ENCODE measurements around the gene NR2E3. TPM values are rescaled to one million over a fixed set of nuclear protein-coding genes. Genes with fewer than 3 reads are reported as not detected.
"Not testable (repeated sequence)": the region's sequence is repeated elsewhere in the genome, so short reads cannot be mapped to it uniquely, and the experiment has no call there.

NR2E3 gene

DNA sequence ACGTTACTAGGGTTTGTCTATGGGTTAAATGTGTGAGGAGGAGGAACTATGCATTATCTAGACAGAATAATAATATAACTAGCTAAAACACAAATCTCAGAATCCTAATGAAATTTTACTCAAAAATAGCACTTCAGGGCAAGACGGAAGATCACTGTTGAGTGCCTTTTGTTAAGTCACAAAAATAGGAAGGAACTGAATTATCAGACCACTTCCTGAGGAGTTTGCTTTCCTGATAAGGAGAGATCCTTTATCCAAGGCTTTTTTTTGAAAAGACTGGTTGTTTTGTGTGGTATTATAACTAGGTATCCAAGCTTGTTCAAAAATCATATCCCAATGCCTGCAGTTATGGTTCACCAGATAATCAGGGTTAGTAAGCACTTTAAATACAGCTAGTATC is 34.6 kb downstream of the NR2E3 start:
- Histone ChIP-seq H3K27ac (replicated peaks; ENCODE audit: low read length) (no peak overlapping the region), H3K9me3 (replicated peaks in 1 of 2; ENCODE audit: control insufficient read depth in 2 of 2, insufficient read depth in 1 of 2, low read depth in 1 of 2, low read length in 2 of 2) (peaks cover 0 to 9% of the 10 kb centered on the region in 2 donors), H3K9ac (ENCODE audit: low read depth, low read length, poor library complexity) (no peak overlapping the region), H3K4ac (ENCODE audit: low read length) (no peak overlapping the region), H2AFZ (ENCODE audit: low read length) (no peak overlapping the region), H3K4me2 (ENCODE audit: insufficient read depth, low read length, poor library complexity, severe bottlenecking) (no peak overlapping the region), H2BK120ac (ENCODE audit: low read depth, low read length) (no peak overlapping the region), H3K4me1 (ENCODE audit: control insufficient read depth in 2 of 2, insufficient read depth in 1 of 2, low read depth in 1 of 2, low read length in 2 of 2) (no peaks in the 10 kb centered on the region), H3K14ac (ENCODE audit: low read length) (no peak overlapping the region), H4K91ac (ENCODE audit: low read depth, low read length, poor library complexity) (no peak overlapping the region), H2BK5ac (ENCODE audit: low read length) (no peak overlapping the region), H3K4me3 (ENCODE audit: low read length in 2 of 2) (no peak overlapping the region), H2BK12ac (ENCODE audit: low read length) (no peak overlapping the region), H4K8ac (ENCODE audit: low read depth, low read length) (no peak overlapping the region), H3K36me3 (replicated peaks in 1 of 2; ENCODE audit: control insufficient read depth in 2 of 2, insufficient read depth in 2 of 2, low read length in 2 of 2) (peaks cover 3 to 46% of the 10 kb centered on the region in 2 donors), H3K23ac (ENCODE audit: low read depth, low read length, poor library complexity) (no peak overlapping the region), H3K27me3 (ENCODE audit: control insufficient read depth in 3 of 3, insufficient read depth in 3 of 3, low read depth in 1 of 3, low read length in 3 of 3) (no peaks in the 10 kb centered on the region), H3K79me1 (ENCODE audit: low read depth, low read length) (no peaks in the 10 kb centered on the region), H2AK5ac (ENCODE audit: low read depth, low read length) (no peak overlapping the region), H2BK15ac (ENCODE audit: low read length) (no peak overlapping the region), H3K18ac (ENCODE audit: low read length) (no peak overlapping the region)
- no CpG with 5 or more reads among the region's 2 CpGs for WGBS, 2 donors (ENCODE audit: extremely low coverage in 2 of 2, insufficient read length in 2 of 2, insufficient replicate concordance in 1 of 2)
- no peak for DNase-seq (ENCODE audit: low spot score)

DNA sequence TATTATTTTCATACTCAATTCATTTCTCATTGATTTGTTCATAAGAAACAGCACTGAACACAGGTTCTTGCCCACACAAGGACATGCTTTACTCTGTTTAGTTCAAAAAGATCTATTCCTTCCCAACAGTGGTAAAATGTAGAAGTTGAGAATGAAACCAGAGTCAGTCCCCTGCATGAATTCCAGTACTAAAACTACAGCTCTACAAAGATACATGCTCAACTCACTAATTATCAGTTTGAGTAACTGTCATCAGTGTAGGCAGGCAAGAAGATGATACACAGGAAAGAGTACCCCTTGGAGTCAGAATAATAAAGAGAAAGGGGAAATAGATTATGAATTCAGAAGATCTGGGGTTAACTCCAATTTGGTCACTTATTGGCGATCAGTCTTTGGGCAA is 43.2 kb downstream of the NR2E3 start:
- Histone ChIP-seq H2BK5ac (ENCODE audit: low read length) (no peak overlapping the region), H3K4me3 (ENCODE audit: low read length in 2 of 2) (no peak overlapping the region), H3K18ac (ENCODE audit: low read length) (no peak overlapping the region), H3K27ac (replicated peaks; ENCODE audit: low read length) (no peak overlapping the region), H4K91ac (ENCODE audit: low read depth, low read length, poor library complexity) (no peak overlapping the region), H3K4ac (ENCODE audit: low read length) (no peak overlapping the region), H2BK12ac (ENCODE audit: low read length) (no peak overlapping the region), H3K79me1 (ENCODE audit: low read depth, low read length) (no peaks in the 10 kb centered on the region), H2BK120ac (ENCODE audit: low read depth, low read length) (no peak overlapping the region), H4K8ac (ENCODE audit: low read depth, low read length) (no peak overlapping the region), H2AFZ (ENCODE audit: low read length) (no peak overlapping the region), H3K9me3 (replicated peaks in 1 of 2; ENCODE audit: control insufficient read depth in 2 of 2, insufficient read depth in 1 of 2, low read depth in 1 of 2, low read length in 2 of 2) (peaks cover 0 to 5% of the 10 kb centered on the region in 2 donors), H3K27me3 (ENCODE audit: control insufficient read depth in 3 of 3, insufficient read depth in 3 of 3, low read depth in 1 of 3, low read length in 3 of 3) (no peaks in the 10 kb centered on the region), H2BK15ac (ENCODE audit: low read length) (no peak overlapping the region), H3K23ac (ENCODE audit: low read depth, low read length, poor library complexity) (no peak overlapping the region), H3K14ac (ENCODE audit: low read length) (no peak overlapping the region), H3K4me1 (ENCODE audit: control insufficient read depth in 2 of 2, insufficient read depth in 1 of 2, low read depth in 1 of 2, low read length in 2 of 2) (no peaks in the 10 kb centered on the region), H2AK5ac (ENCODE audit: low read depth, low read length) (no peak overlapping the region), H3K4me2 (ENCODE audit: insufficient read depth, low read length, poor library complexity, severe bottlenecking) (no peak overlapping the region), H3K9ac (ENCODE audit: low read depth, low read length, poor library complexity) (no peak overlapping the region), H3K36me3 (replicated peaks in 1 of 2; ENCODE audit: control insufficient read depth in 2 of 2, insufficient read depth in 2 of 2, low read length in 2 of 2) (peaks cover 4 to 31% of the 10 kb centered on the region in 2 donors)
- no peak for DNase-seq (ENCODE audit: low spot score)
- WGBS, 2 donors (ENCODE audit: extremely low coverage in 2 of 2, insufficient read length in 2 of 2, insufficient replicate concordance in 1 of 2), result no CpG with 5 or more reads among the region's 1 CpG

DNA sequence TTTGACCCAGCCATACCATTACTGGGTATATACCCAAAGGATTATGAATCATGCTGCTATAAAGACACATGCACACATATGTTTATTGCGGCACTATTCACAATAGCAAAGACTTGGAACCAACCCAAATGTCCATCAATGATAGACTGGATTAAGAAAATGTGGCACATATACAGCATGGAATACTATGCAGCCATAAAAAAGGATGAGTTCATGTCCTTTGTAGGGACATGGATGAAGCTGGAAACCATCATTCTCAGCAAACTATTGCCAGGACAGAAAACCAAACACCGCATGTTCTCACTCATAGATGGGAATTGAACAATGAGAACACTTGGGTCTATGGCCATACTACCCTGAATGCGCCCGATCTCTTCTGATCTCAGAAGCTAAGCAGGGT is 47.9 kb downstream of the NR2E3 start:
- not testable (repeated sequence) for H4K91ac ChIP-seq (ENCODE audit: low read depth, low read length, poor library complexity); H2AFZ ChIP-seq (ENCODE audit: low read length); H2BK120ac ChIP-seq (ENCODE audit: low read depth, low read length); H3K14ac ChIP-seq (ENCODE audit: low read length); H3K4me2 ChIP-seq (ENCODE audit: insufficient read depth, low read length, poor library complexity, severe bottlenecking); H3K9me3 ChIP-seq (replicated peaks in 1 of 2; ENCODE audit: control insufficient read depth in 2 of 2, insufficient read depth in 1 of 2, low read depth in 1 of 2, low read length in 2 of 2); H2BK5ac ChIP-seq (ENCODE audit: low read length); H3K23ac ChIP-seq (ENCODE audit: low read depth, low read length, poor library complexity); H2BK12ac ChIP-seq (ENCODE audit: low read length); H3K79me1 ChIP-seq (ENCODE audit: low read depth, low read length); DNase-seq (ENCODE audit: low spot score); H3K27me3 ChIP-seq (ENCODE audit: control insufficient read depth in 3 of 3, insufficient read depth in 3 of 3, low read depth in 1 of 3, low read length in 3 of 3); H3K4ac ChIP-seq (ENCODE audit: low read length); H3K27ac ChIP-seq (replicated peaks; ENCODE audit: low read length); H3K9ac ChIP-seq (ENCODE audit: low read depth, low read length, poor library complexity); H2AK5ac ChIP-seq (ENCODE audit: low read depth, low read length); H3K18ac ChIP-seq (ENCODE audit: low read length); H3K4me3 ChIP-seq (ENCODE audit: low read length in 2 of 2); H4K8ac ChIP-seq (ENCODE audit: low read depth, low read length); H3K4me1 ChIP-seq (ENCODE audit: control insufficient read depth in 2 of 2, insufficient read depth in 1 of 2, low read depth in 1 of 2, low read length in 2 of 2); H2BK15ac ChIP-seq (ENCODE audit: low read length)
- peaks cover 0 to 11% of the 10 kb centered on the region in 2 donors for H3K36me3 ChIP-seq (replicated peaks in 1 of 2; ENCODE audit: control insufficient read depth in 2 of 2, insufficient read depth in 2 of 2, low read length in 2 of 2)
- no CpG with 5 or more reads among the region's 4 CpGs for WGBS, 2 donors (ENCODE audit: extremely low coverage in 2 of 2, insufficient read length in 2 of 2, insufficient replicate concordance in 1 of 2)

Small RNA genes within 50 kb of the gene (small RNA-seq; reads per million reads assigned to genes)
- not detected for gene RNA5SP399 (ENCODE audit: insufficient read depth)
